ENCODE data around the gene GPSM3. TPM values are rescaled to one million over a fixed set of nuclear protein-coding genes. Genes with fewer than 3 reads are reported as not detected.
"Not testable (repeated sequence)": the region's sequence is repeated elsewhere in the genome, so short reads cannot be mapped to it uniquely, and the experiment has no call there.

Gene GPSM3
- total RNA-seq, 5 donors from 2014 or later (not counting 1 experiment from before 2014, with no cell fraction given), result 267 to 311 (median 274) TPM

GRCh38 chr6:32189742-32190053 lies 2.7 kb downstream of the GPSM3 start:
- peak overlapping the region; percentile 91 to 97 (median 95) for H3K4me3 Mint-ChIP-seq
- Histone ChIP-seq H3K27ac (ENCODE audit: low read length) (peak overlapping the region; percentile 93), H3K36me3 (ENCODE audit: control insufficient read depth in 2 of 2, extremely low read depth in 1 of 2, insufficient read depth in 1 of 2, low read length in 1 of 2) (peaks cover 0 to 36% of the 10 kb centered on the region in 2 donors), H3K9me3 (no peaks in the 10 kb centered on the region), H3K4me3 (ENCODE audit: control insufficient read depth in 1 of 2, extremely low read depth in 1 of 2, low read length in 1 of 2) (peak overlapping the region; percentile 93 to 95), H3K27me3 (replicated peaks in 1 of 2; ENCODE audit: control insufficient read depth in 2 of 2, extremely low read depth in 1 of 2, insufficient read depth in 2 of 2, low read length in 1 of 2) (no peaks in the 10 kb centered on the region), H3K4me1 (ENCODE audit: control insufficient read depth in 1 of 2, extremely low read depth in 1 of 2, insufficient read depth in 2 of 2, low read length in 2 of 2) (peaks cover 28 to 73% of the 10 kb centered on the region in 2 experiments)
- POLR2A ChIA-PET, result interaction anchor here (0.5 to 0.9 kb wide), 2 partner anchors 59 to 1119 kb away, joined by 3 read pairs; no protein-coding TSS in a partner anchor
- peaks cover 46% of the 10 kb centered on the region for H3K36me3 Mint-ChIP-seq
- ATAC-seq (replicated peaks in 1 of 4), result no peak
- CTCF ChIA-PET, result no interaction called here
- peaks cover 53 to 66% (median 64%) of the 10 kb centered on the region in 3 donors for H3K4me1 Mint-ChIP-seq
- WGBS (ENCODE audit: insufficient coverage), result 0% methylated on average over 1 of the region's 23 CpGs
- no peak for DNase-seq
- no peaks in the 10 kb centered on the region for H3K9me3 Mint-ChIP-seq
- no peaks in the 10 kb centered on the region for H3K27me3 Mint-ChIP-seq
- H3K27ac Mint-ChIP-seq, result peak overlapping the region; percentile 95 to 98

- Mint-ChIP-seq H3K4me1 (peaks cover 52 to 63% (median 59%) of the 10 kb centered on the region in 3 donors), H3K27ac (peak overlapping the region; percentile 95 to 98), H3K36me3 (peaks cover 46% of the 10 kb centered on the region), H3K9me3 (no peaks in the 10 kb centered on the region), H3K4me3 (peak overlapping the region; percentile 91 to 97 (median 95)), H3K27me3 (no peaks in the 10 kb centered on the region)
- ATAC-seq (replicated peaks in 1 of 4) (no peak), DNase-seq (no peak)
- POLR2A ChIA-PET, result no interaction called here
- Histone ChIP-seq H3K4me1 (ENCODE audit: control insufficient read depth in 1 of 2, extremely low read depth in 1 of 2, insufficient read depth in 2 of 2, low read length in 2 of 2) (peaks cover 23 to 70% of the 10 kb centered on the region in 2 experiments), H3K4me3 (ENCODE audit: control insufficient read depth in 1 of 2, extremely low read depth in 1 of 2, low read length in 1 of 2) (peak overlapping the region; percentile 93 to 95), H3K27me3 (replicated peaks in 1 of 2; ENCODE audit: control insufficient read depth in 2 of 2, extremely low read depth in 1 of 2, insufficient read depth in 2 of 2, low read length in 1 of 2) (no peaks in the 10 kb centered on the region), H3K36me3 (ENCODE audit: control insufficient read depth in 2 of 2, extremely low read depth in 1 of 2, insufficient read depth in 1 of 2, low read length in 1 of 2) (peaks cover 1 to 40% of the 10 kb centered on the region in 2 donors), H3K27ac (ENCODE audit: low read length) (peak overlapping the region; percentile 93), H3K9me3 (no peaks in the 10 kb centered on the region)
- CTCF ChIA-PET, result no interaction called here
- 2% methylated on average over 10 of the region's 10 CpGs for WGBS (ENCODE audit: insufficient coverage)
Measured at GRCh38 chr6:32189069-32189741, 3.2 kb downstream of the GPSM3 start.

- Mint-ChIP-seq H3K27ac (peak overlapping the region; percentile 95 to 98), H3K4me1 (peaks cover 48 to 61% (median 52%) of the 10 kb centered on the region in 3 donors), H3K9me3 (no peaks in the 10 kb centered on the region), H3K36me3 (peaks cover 46% of the 10 kb centered on the region), H3K4me3 (peak overlapping the region; percentile 91 to 97 (median 95)), H3K27me3 (no peaks in the 10 kb centered on the region)
- DNase-seq (no peak), ATAC-seq (replicated peaks in 1 of 4) (no peak)
- no peaks in the 10 kb centered on the region for H3K27me3 ChIP-seq (replicated peaks in 1 of 2; ENCODE audit: control insufficient read depth in 2 of 2, extremely low read depth in 1 of 2, insufficient read depth in 2 of 2, low read length in 1 of 2)
- CTCF ChIA-PET, result no interaction called here
- peak overlapping the region; percentile 93 to 95 for H3K4me3 ChIP-seq (ENCODE audit: control insufficient read depth in 1 of 2, extremely low read depth in 1 of 2, low read length in 1 of 2)
- POLR2A ChIA-PET, result no interaction called here
- H3K4me1 ChIP-seq (ENCODE audit: control insufficient read depth in 1 of 2, extremely low read depth in 1 of 2, insufficient read depth in 2 of 2, low read length in 2 of 2), result peaks cover 17 to 69% of the 10 kb centered on the region in 2 experiments
- H3K36me3 ChIP-seq (ENCODE audit: control insufficient read depth in 2 of 2, extremely low read depth in 1 of 2, insufficient read depth in 1 of 2, low read length in 1 of 2), result peaks cover 4 to 45% of the 10 kb centered on the region in 2 donors
- peak overlapping the region; percentile 93 for H3K27ac ChIP-seq (ENCODE audit: low read length)
- H3K9me3 ChIP-seq, result no peaks in the 10 kb centered on the region
- WGBS (ENCODE audit: insufficient coverage), result 57% methylated on average over 10 of the region's 13 CpGs
Measured at GRCh38 chr6:32188381-32189068, 3.9 kb downstream of the GPSM3 start.

GRCh38 chr6:32187725-32188380 lies 4.6 kb downstream of the GPSM3 start:
- ATAC-seq (replicated peaks in 1 of 4); H3K27me3 Mint-ChIP-seq; H3K9me3 Mint-ChIP-seq; DNase-seq; H3K9me3 ChIP-seq; H3K27me3 ChIP-seq (replicated peaks in 1 of 2; ENCODE audit: control insufficient read depth in 2 of 2, extremely low read depth in 1 of 2, insufficient read depth in 2 of 2, low read length in 1 of 2); CTCF ChIA-PET: not testable (repeated sequence)
- Mint-ChIP-seq H3K27ac (peak overlapping the region; percentile 95 to 98), H3K4me1 (peaks cover 48 to 59% (median 48%) of the 10 kb centered on the region in 3 donors), H3K4me3 (peak overlapping the region; percentile 55 to 97 (median 91)), H3K36me3 (peaks cover 46% of the 10 kb centered on the region)
- H3K27ac ChIP-seq (ENCODE audit: low read length), result peak overlapping the region; percentile 93
- 90% methylated on average over 8 of the region's 18 CpGs for WGBS (ENCODE audit: insufficient coverage)
- peak overlapping the region in 1 of 2 donors; percentile 95 for H3K4me3 ChIP-seq (ENCODE audit: control insufficient read depth in 1 of 2, extremely low read depth in 1 of 2, low read length in 1 of 2)
- H3K36me3 ChIP-seq (ENCODE audit: control insufficient read depth in 2 of 2, extremely low read depth in 1 of 2, insufficient read depth in 1 of 2, low read length in 1 of 2), result peaks cover 4 to 52% of the 10 kb centered on the region in 2 donors
- POLR2A ChIA-PET, result interaction anchor here in 1 of 2 donors (0.6 kb wide), 1 partner anchor 1319 kb away, joined by 5 read pairs; no protein-coding TSS in a partner anchor
- H3K4me1 ChIP-seq (ENCODE audit: control insufficient read depth in 1 of 2, extremely low read depth in 1 of 2, insufficient read depth in 2 of 2, low read length in 2 of 2), result peaks cover 14 to 69% of the 10 kb centered on the region in 2 experiments

- Mint-ChIP-seq H3K36me3 (peaks cover 46% of the 10 kb centered on the region), H3K27me3 (no peaks in the 10 kb centered on the region), H3K27ac (peak overlapping the region; percentile 95 to 98), H3K9me3 (no peaks in the 10 kb centered on the region), H3K4me1 (peaks cover 51 to 62% (median 52%) of the 10 kb centered on the region in 3 donors), H3K4me3 (peak overlapping the region; percentile 49 to 97 (median 55))
- no peak for DNase-seq
- no peak for ATAC-seq (replicated peaks in 1 of 4)
- Histone ChIP-seq H3K4me1 (ENCODE audit: control insufficient read depth in 1 of 2, extremely low read depth in 1 of 2, insufficient read depth in 2 of 2, low read length in 2 of 2) (peaks cover 14 to 73% of the 10 kb centered on the region in 2 experiments), H3K27me3 (replicated peaks in 1 of 2; ENCODE audit: control insufficient read depth in 2 of 2, extremely low read depth in 1 of 2, insufficient read depth in 2 of 2, low read length in 1 of 2) (no peaks in the 10 kb centered on the region), H3K36me3 (ENCODE audit: control insufficient read depth in 2 of 2, extremely low read depth in 1 of 2, insufficient read depth in 1 of 2, low read length in 1 of 2) (peaks cover 4 to 59% of the 10 kb centered on the region in 2 donors), H3K27ac (ENCODE audit: low read length) (peak overlapping the region; percentile 75), H3K4me3 (ENCODE audit: control insufficient read depth in 1 of 2, extremely low read depth in 1 of 2, low read length in 1 of 2) (peak overlapping the region in 1 of 2 donors; percentile 2), H3K9me3 (no peaks in the 10 kb centered on the region)
- ChIA-PET POLR2A (interaction anchor here in 1 of 2 donors (0.6 kb wide), 1 partner anchor 1320 kb away, joined by 5 read pairs; no protein-coding TSS in a partner anchor), CTCF (no interaction called here)
- 23% methylated on average over 4 of the region's 12 CpGs for WGBS (ENCODE audit: insufficient coverage)
Measured at GRCh38 chr6:32187009-32187709, 5.3 kb downstream of the GPSM3 start.
